K562 (cell line): ENCODE results near the gene BLTP3B. TPM values are rescaled to one million over a fixed set of nuclear protein-coding genes. Genes with fewer than 3 reads are reported as not detected.

Experiments used
- AFF1 ChIP-seq, 2 experiments: fragments of 450-650 bp; IDR thresholded peaks; 2 replicates each; pipeline ENCODE4 v1.6.1; 2018; ENCODE audit warnings: mild to moderate bottlenecking in 2 of 2, low read depth in 1 of 2; ENCODE audit not compliant: partially characterized antibody in 2 of 2
- NCOA6 ChIP-seq: fragments of 450-650 bp; IDR thresholded peaks from 2 replicates; pipeline ENCODE4 v1.6.1; 2017; ENCODE audit warnings: mild to moderate bottlenecking
- NFRKB ChIP-seq: fragments of 450-650 bp; IDR thresholded peaks from 2 replicates; pipeline ENCODE4 v1.6.1; 2016; ENCODE audit warnings: low read depth
- PYGO2 ChIP-seq: fragments of 450-650 bp; IDR thresholded peaks from 2 replicates; pipeline ENCODE4 v1.6.1; 2016; ENCODE audit warnings: mild to moderate bottlenecking, missing genetic modification characterization, moderate library complexity, missing compliant biosample characterization
- STAG1 ChIP-seq: sonication (generic); formaldehyde crosslinking; IDR thresholded peaks from 2 replicates; pipeline ENCODE4 v1.5.0; 2020; ENCODE audit warnings: missing genetic modification reagents, borderline replicate concordance
- ZBTB1 ChIP-seq: sonication (generic); formaldehyde crosslinking; IDR thresholded peaks from 2 replicates; pipeline ENCODE4 v1.8.1; 2023; ENCODE audit warnings: missing genetic modification reagents, low read depth, mild to moderate bottlenecking, borderline replicate concordance
- ZNF431 ChIP-seq: sonication (generic); formaldehyde crosslinking; IDR thresholded peaks from 2 replicates; pipeline ENCODE4 v1.8.0; 2022; ENCODE audit warnings: mild to moderate bottlenecking, missing genetic modification reagents
- polyA plus RNA-seq, 8 experiments: library from polyadenylated mRNA; depleted of rRNA in 4 of 8; stranded (reverse) in 5 of 8; unstranded in 3 of 8; fragments of >200 nt; fragmentation: Nextera tagmentation in 2 of 8; fragmentation: Illumina TruSeq in 1 of 8; extraction: Ambion mirVana in 2 of 8; extraction: Trizol in 1 of 8; gene quantifications; 2 replicates each; pipeline versions ENCODE4 v1.2.1 to v1.2.3, GENCODE V29; 2011 to 2014; ENCODE audit warnings: inconsistent platforms in 1 of 8, missing spikeins in 1 of 8
- total RNA-seq, 7 experiments: library from RNA; depleted of rRNA in 6 of 7; stranded (reverse); fragments of >200 nt in 6 of 7; fragmentation: Illumina TruSeq in 2 of 7; extraction: Trizol in 2 of 7; gene quantifications; 2 replicates each; pipeline versions ENCODE4 v1.2.1 to v1.2.3, GENCODE V29; 2011 to 2021; ENCODE audit warnings: low replicate concordance in 1 of 7
- TF ChIP-seq, protein P1 (sequence below): sonication (generic); formaldehyde crosslinking; IDR thresholded peaks from 2 replicates; pipeline ENCODE4 v1.8.0; 2022; ENCODE audit warnings: mild to moderate bottlenecking, low read depth, missing genetic modification reagents
- TF ChIP-seq, protein P2 (sequence below), 2 experiments: IDR thresholded peaks in 1 of 2; conservative IDR thresholded peaks in 1 of 2; 2 replicates each; pipeline ENCODE4 v1.6.1; 2016; ENCODE audit warnings: low read depth in 2 of 2, mild to moderate bottlenecking in 1 of 2, missing compliant biosample characterization in 1 of 2, missing genetic modification characterization in 1 of 2, moderate library complexity in 1 of 2
- TF ChIP-seq, protein P3 (sequence below): fragments of 250-450 bp; sonication (Bioruptor Pico); IDR thresholded peaks from 2 replicates; pipeline ENCODE4 v1.8.0; 2022; ENCODE audit warnings: moderate library complexity, mild to moderate bottlenecking, inconsistent platforms

Gene BLTP3B
- total and polyA plus RNA-seq, 9 of the 15 experiments (the other 6 are each of a cell fraction or from before 2014, with no cell fraction given), result 3.9 to 27.4 (median 19.7) TPM

DNA sequence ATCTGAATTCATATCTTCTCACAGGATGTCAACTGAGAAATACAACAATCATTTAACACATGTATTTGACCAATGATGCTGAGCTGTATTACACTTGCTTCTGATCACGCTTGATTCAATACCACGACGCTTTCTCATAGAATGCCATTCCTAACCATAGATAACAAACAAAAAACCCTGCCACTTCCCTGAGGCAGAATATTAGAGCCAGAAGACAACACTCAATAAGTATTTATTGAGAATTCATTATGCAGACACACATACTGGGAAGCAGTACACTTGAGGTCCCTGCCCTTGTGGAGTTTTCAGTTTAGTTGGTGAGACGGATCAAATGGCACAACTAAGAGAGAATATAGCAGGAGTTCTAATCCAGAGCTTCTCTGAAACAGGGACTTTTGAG is 32.4 kb downstream of the BLTP3B start (continued):
- TF ChIP-seq, protein P1, sequence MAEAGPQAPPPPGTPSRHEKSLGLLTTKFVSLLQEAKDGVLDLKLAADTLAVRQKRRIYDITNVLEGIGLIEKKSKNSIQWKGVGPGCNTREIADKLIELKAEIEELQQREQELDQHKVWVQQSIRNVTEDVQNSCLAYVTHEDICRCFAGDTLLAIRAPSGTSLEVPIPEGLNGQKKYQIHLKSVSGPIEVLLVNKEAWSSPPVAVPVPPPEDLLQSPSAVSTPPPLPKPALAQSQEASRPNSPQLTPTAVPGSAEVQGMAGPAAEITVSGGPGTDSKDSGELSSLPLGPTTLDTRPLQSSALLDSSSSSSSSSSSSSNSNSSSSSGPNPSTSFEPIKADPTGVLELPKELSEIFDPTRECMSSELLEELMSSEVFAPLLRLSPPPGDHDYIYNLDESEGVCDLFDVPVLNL (CRISPR knock-in tag), result no peak
- TF ChIP-seq, protein P2, sequence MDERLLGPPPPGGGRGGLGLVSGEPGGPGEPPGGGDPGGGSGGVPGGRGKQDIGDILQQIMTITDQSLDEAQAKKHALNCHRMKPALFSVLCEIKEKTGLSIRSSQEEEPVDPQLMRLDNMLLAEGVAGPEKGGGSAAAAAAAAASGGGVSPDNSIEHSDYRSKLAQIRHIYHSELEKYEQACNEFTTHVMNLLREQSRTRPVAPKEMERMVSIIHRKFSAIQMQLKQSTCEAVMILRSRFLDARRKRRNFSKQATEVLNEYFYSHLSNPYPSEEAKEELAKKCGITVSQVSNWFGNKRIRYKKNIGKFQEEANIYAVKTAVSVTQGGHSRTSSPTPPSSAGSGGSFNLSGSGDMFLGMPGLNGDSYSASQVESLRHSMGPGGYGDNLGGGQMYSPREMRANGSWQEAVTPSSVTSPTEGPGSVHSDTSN (CRISPR knock-in tag; IDR thresholded peaks at IDR 0.05; ENCODE audit: low read depth), result no peak
- TF ChIP-seq, protein P2 (tag; conservative IDR thresholded peaks at IDR 0.05; ENCODE audit: low read depth), result no peak
- TF ChIP-seq PYGO2 (tag), result no peak
- TF ChIP-seq, protein P3, sequence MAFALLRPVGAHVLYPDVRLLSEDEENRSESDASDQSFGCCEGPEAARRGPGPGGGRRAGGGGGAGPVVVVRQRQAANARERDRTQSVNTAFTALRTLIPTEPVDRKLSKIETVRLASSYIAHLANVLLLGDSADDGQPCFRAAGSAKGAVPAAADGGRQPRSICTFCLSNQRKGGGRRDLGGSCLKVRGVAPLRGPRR (CRISPR knock-in tag), result no peak
- TF ChIP-seq NFRKB, result no peak
- no peak for TF ChIP-seq ZBTB1 (CRISPR knock-in tag)
- TF ChIP-seq AFF1 (IDR thresholded peaks at IDR 0.05; ENCODE audit: low read depth in 1 of 2, partially characterized antibody in 2 of 2), result no peak
- TF ChIP-seq STAG1 (CRISPR knock-in tag), result no peak
- no peak for TF ChIP-seq ZNF431
- no peak for TF ChIP-seq NCOA6
- TF ChIP-seq, all 486 proteins: peak for 0
